ENCODE data around the gene SYNDIG1. TPM values are rescaled to one million over a fixed set of nuclear protein-coding genes. Genes with fewer than 3 reads are reported as not detected.

The SYNDIG1 gene
- total RNA-seq, 6 experiments from 2014 or later: 0.14 to 0.31 TPM; not detected in 4

DNA sequence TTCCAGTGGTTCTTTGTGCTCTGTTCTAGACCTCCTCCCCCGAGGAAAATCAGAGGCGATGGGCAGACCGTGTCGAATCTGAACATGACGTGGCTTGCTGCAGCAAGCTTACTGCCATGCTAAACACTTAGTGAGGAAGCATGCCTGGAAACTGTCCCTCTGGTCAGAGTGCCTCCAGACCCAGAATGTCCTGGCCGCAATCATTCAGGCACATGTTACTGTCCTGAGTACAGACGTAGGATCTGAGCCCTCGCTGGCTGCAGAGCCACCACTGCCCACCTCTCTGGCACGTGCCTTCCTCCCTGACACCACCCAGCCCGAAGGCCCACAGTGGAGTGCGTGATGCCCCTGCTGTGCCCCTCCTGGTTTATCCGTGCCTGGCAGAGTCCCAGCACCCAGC, 163.6 kb downstream of the SYNDIG1 start:
- Mint-ChIP-seq H3K9me3 (no peaks in the 10 kb centered on the region), H3K27ac (peak overlapping the region; percentile 55; the same call in 1 of the 2 replicates), H3K27me3 (ENCODE audit: insufficient read depth) (peaks cover 2% of the 10 kb centered on the region), H3K4me1 (ENCODE audit: low read depth) (peaks cover 31% of the 10 kb centered on the region), H3K36me3 (ENCODE audit: low read depth) (no peaks in the 10 kb centered on the region), H3K4me3 (no peak overlapping the region)
- peak; percentile 27 for DNase-seq
- TF ChIP-seq, protein P1, sequence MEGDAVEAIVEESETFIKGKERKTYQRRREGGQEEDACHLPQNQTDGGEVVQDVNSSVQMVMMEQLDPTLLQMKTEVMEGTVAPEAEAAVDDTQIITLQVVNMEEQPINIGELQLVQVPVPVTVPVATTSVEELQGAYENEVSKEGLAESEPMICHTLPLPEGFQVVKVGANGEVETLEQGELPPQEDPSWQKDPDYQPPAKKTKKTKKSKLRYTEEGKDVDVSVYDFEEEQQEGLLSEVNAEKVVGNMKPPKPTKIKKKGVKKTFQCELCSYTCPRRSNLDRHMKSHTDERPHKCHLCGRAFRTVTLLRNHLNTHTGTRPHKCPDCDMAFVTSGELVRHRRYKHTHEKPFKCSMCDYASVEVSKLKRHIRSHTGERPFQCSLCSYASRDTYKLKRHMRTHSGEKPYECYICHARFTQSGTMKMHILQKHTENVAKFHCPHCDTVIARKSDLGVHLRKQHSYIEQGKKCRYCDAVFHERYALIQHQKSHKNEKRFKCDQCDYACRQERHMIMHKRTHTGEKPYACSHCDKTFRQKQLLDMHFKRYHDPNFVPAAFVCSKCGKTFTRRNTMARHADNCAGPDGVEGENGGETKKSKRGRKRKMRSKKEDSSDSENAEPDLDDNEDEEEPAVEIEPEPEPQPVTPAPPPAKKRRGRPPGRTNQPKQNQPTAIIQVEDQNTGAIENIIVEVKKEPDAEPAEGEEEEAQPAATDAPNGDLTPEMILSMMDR (IDR thresholded peaks at IDR 0.05): no peak

DNA sequence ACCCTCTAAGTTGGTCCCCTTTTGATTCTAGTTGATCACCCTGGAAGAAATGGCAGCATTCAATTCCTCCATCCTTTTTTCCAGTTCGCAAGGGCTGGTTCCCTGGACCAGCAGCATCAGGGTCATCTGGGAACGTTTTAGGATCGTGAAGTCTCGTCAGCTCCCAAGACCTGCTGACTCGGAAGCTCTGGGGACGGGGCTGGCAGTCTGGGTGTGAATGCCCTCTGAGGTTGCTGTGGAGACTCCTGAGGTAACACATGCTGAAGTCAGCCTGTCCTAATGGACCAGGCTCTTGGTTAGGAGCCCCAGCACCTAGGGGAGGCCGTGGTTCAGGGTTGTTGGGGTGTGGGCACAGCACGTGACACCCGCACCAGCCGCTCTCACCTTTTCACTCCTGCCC, 164.1 kb downstream of the SYNDIG1 start:
- H3K36me3 Mint-ChIP-seq (ENCODE audit: low read depth): no peaks in the 10 kb centered on the region
- H3K27me3 Mint-ChIP-seq (ENCODE audit: insufficient read depth): peaks cover 2% of the 10 kb centered on the region
- H3K27ac Mint-ChIP-seq: peak overlapping the region; percentile 97
- H3K9me3 Mint-ChIP-seq: no peaks in the 10 kb centered on the region
- TF ChIP-seq, protein P1 (IDR thresholded peaks at IDR 0.05): no peak
- H3K4me3 Mint-ChIP-seq: no peak overlapping the region
- no peak for DNase-seq
- H3K4me1 Mint-ChIP-seq (ENCODE audit: low read depth): peaks cover 31% of the 10 kb centered on the region

DNA sequence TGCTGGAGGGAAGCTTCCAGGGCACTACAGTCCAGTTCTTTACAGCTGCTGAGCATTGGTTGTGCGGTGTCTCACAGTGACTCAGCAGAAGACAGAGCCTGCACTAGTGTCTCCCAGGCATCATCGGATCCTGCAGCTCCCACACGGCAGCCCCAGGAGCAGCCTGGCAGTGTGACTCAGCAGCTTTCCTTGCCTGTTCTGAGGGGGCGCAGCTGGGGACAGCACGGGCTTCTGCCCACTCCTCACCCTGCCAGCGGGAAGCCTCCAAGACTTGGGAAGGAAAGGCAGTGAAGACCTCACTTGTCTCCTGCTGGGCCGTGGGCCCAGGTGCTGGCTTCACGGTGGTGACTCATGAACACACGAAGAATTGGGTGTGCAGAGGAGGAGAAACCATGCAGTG, 165.4 kb downstream of the SYNDIG1 start:
- 0 out of 2 replicates have a peak, but pooled peaks cover 2% of the 10 kb centered on the region for H3K27me3 Mint-ChIP-seq (ENCODE audit: insufficient read depth)
- no peaks in the 10 kb centered on the region for H3K9me3 Mint-ChIP-seq
- peaks cover 31% of the 10 kb centered on the region for H3K4me1 Mint-ChIP-seq (ENCODE audit: low read depth)
- DNase-seq: peak; percentile 93
- TF ChIP-seq, protein P1 (IDR thresholded peaks at IDR 0.05): no peak
- H3K36me3 Mint-ChIP-seq (ENCODE audit: low read depth): no peaks in the 10 kb centered on the region
- H3K27ac Mint-ChIP-seq: peak overlapping the region; percentile 97
- H3K4me3 Mint-ChIP-seq: peak overlapping the region; percentile 73

DNA sequence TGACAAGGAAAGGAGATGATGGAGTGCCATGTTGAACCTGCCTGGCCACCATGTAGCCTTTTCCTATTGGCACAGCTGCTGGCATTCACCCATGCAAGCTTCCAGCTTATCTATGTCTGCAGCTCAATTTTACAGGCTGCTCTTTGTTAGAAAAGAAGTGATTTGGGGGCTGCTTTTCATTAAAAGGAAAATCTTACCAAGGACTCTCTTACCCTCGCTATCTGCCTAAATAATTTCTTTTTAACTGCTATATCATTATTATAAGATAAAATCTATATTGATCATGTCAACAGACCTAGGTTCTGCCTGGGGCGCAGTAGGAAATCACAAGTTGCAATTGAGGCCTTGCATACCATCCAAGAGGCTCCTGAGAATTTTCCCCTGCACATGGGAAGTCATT, 167.2 kb downstream of the SYNDIG1 start:
- H3K27me3 Mint-ChIP-seq (ENCODE audit: insufficient read depth): peaks cover 2% of the 10 kb centered on the region; the same call in 1 of the 2 replicates
- no peak for DNase-seq
- H3K36me3 Mint-ChIP-seq (ENCODE audit: low read depth): no peaks in the 10 kb centered on the region
- H3K4me1 Mint-ChIP-seq (ENCODE audit: low read depth): peaks cover 31% of the 10 kb centered on the region
- H3K27ac Mint-ChIP-seq: no peak overlapping the region
- no peaks in the 10 kb centered on the region for H3K9me3 Mint-ChIP-seq
- no peak overlapping the region for H3K4me3 Mint-ChIP-seq
- TF ChIP-seq, protein P1 (IDR thresholded peaks at IDR 0.05): no peak

DNA sequence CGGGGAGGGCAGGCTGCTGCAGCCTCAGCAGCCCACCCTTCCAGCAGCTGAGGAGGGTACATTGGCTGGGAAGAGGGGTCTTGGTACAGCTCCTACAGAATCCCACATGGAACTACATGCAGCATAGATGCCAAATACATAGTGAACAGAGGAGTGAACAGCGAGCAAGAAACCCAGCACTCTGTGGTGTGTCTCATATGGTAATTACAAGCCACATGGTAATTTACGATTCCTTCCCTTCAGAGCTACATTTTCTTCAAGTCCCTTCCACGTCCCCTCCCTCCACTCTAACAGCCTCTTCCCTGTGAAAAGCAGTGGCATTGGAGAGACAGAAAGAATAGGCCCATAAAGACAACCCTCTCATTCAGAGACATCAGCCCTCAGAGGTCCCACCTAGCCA, 167.7 kb downstream of the SYNDIG1 start:
- TF ChIP-seq, protein P1 (IDR thresholded peaks at IDR 0.05): no peak
- Mint-ChIP-seq H3K4me3 (no peak overlapping the region), H3K27me3 (ENCODE audit: insufficient read depth) (peaks cover 2% of the 10 kb centered on the region; the same call in 1 of the 2 replicates), H3K27ac (no peak overlapping the region), H3K4me1 (ENCODE audit: low read depth) (peaks cover 31% of the 10 kb centered on the region), H3K36me3 (ENCODE audit: low read depth) (no peaks in the 10 kb centered on the region), H3K9me3 (no peaks in the 10 kb centered on the region)
- no peak for DNase-seq

DNA sequence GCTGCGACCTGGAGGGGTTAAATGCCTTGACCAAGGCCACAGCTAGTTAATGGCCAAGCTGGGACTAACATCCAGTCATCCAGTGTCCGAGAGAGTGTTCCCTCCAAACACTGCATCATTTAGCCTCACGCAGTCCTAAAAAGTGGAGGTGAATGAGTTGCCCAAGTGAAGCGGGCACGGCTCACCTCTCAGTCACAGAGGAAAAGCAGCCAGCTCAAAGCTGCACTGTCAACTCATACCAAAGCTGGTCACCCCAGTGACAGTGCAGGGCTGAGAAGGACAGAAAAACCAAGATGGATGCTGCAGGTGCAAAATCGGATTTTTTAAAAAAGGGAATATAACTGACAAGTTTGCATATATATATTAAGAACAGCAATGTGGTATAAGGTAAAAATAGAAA, 168.5 kb downstream of the SYNDIG1 start:
- no peak overlapping the region for H3K4me3 Mint-ChIP-seq
- no peaks in the 10 kb centered on the region for H3K36me3 Mint-ChIP-seq (ENCODE audit: low read depth)
- H3K27me3 Mint-ChIP-seq (ENCODE audit: insufficient read depth): peaks cover 2% of the 10 kb centered on the region; the same call in 1 of the 2 replicates
- TF ChIP-seq, protein P1 (IDR thresholded peaks at IDR 0.05): no peak
- H3K4me1 Mint-ChIP-seq (ENCODE audit: low read depth): peaks cover 26% of the 10 kb centered on the region
- DNase-seq: no peak
- no peaks in the 10 kb centered on the region for H3K9me3 Mint-ChIP-seq
- H3K27ac Mint-ChIP-seq: no peak overlapping the region
